IPS DF 19.7 (cell line): ENCODE data around the gene CACNG4.
"Not testable (repeated sequence)": the region's sequence is repeated elsewhere in the genome, so short reads cannot be mapped to it uniquely, and the experiment has no call there.

Source experiments
- DNase-seq: peaks from one replicate; pipeline ENCODE4 v3.0.0-alpha.2; 2013; ENCODE audit warnings: low read depth, low spot score

The CACNG4 gene

GRCh38 chr17:67018471-67019434, 54.2 kb downstream of the CACNG4 start:
- DNase-seq = no peak

GRCh38 chr17:67019809-67020208, 55.3 kb downstream of the CACNG4 start:
- DNase-seq = no peak

DNA sequence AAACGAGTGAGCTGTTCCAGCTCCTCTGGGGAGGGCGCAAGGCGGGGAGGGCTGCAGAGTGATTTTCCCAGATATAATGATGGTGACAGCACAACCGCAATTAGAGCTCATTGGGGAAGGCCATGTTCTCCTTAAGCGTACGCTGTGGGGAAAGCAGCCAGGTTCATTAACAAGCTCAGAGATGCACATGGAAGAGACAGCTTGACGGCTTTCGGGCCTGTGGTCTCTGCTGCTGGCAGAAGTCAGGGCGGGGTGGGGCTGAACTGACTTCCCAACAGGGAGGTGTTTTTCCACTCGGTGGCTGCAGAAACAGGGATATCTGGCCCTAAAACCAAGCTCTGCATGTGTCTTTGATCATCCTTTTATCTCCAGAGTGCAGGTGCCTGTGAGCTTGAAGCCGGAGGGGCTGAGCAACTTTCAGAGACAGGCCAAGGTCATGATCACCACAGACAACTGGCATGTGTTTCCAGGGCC, 55.8 kb downstream of the CACNG4 start:
- DNase-seq = no peak

DNA sequence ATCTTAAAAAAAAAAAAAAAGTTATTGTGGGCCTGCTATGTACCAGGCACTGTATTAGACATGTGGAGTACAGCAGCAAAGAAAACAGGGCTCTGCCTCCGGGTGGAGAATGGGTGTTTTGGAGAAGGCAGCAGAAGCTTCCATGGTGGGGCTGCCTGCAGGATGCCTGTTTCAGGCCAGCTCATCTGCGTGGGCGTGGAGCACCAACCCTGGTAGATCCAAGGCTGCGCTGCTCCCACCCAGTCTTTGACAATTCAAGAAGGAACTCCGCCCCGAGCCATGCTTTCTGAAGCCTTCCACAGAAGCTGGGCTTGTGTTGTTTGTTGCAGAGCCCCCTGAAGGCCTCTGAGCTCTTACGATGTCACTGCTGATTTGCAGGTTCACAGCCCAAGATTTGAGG, 56.7 kb downstream of the CACNG4 start:
- DNase-seq = no peak

- no peak for DNase-seq
Observed at GRCh38 chr17:67021743-67022450, 57.4 kb downstream of the CACNG4 start.

GRCh38 chr17:67022451-67022810, 57.9 kb downstream of the CACNG4 start:
- no peak for DNase-seq

DNA sequence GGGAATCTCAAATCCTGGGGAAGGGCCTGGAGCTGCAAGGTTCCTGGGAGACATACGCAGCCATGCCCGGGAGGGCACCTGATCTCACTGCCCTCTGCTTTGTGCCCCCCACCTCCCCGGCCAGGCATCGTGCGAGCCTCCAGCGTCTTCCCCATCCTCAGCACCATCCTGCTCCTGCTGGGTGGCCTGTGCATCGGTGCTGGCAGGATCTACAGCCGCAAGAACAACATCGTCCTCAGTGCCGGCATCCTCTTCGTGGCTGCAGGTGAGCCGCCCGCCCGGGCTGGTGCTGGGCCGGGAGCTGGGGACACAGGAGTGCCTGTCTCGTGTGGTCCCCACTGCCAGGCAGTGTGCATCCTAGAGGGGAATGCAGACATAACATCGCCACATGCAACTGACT, 60.2 kb downstream of the CACNG4 start:
- DNase-seq = no peak

GRCh38 chr17:67025216-67025792, 60.8 kb downstream of the CACNG4 start:
- DNase-seq = no peak

- no peak for DNase-seq
Observed at GRCh38 chr17:67026341-67026740, 61.8 kb downstream of the CACNG4 start.

DNA sequence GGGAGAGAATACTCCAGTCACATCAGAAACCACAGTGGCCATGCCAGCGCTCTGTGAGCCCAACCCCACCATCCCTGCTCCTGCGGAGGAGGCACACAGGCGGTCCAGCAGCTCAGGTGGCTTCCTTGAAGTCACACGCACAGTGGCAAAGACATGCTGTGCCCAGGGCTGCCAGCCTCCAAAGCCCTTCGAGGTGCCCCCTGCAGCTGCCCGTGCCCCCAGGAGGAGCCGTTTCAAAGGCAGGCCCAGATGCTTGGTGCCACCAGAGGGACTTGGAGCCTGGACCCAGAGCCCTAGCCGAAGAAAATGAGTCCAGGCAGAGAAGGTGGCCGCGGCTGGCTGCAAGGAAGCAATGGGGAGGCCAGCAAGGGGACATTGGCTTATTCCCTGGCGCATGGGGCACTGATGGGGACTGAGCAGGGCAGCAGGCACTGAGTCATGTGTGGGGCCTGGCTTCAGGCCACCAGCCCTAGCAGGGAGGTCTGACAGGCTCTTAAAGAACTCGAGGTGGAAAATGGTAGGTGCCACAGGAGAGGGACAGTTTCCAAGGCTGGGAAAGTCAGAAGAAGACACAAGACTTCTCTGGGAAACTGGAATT, 62.6 kb downstream of the CACNG4 start:
- DNase-seq = no peak

GRCh38 chr17:67030641-67031040, 66.1 kb downstream of the CACNG4 start:
- no peak for DNase-seq

- DNase-seq = no peak
Observed at GRCh38 chr17:67032382-67032781, 67.9 kb downstream of the CACNG4 start.

DNA sequence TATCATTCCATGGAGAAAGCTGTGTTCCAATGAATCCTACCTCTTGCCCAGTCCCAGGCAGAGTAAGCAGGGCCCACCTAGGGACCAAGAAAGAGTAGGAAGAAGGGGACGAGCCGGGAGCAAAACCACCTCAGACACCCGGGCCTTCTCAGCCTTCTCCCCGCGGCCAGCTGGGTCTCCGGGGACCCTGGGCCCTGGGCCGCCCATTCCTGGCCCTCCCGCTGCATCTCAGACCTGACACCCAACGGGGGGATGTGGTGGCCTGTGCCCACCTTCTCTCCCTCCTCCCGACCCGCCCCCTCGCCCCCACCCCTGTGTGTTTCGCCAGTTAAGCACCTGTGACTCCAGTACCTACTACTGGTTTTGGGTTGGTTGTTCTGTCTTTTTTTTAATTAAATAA, 68.5 kb downstream of the CACNG4 start:
- no peak for DNase-seq

DNA sequence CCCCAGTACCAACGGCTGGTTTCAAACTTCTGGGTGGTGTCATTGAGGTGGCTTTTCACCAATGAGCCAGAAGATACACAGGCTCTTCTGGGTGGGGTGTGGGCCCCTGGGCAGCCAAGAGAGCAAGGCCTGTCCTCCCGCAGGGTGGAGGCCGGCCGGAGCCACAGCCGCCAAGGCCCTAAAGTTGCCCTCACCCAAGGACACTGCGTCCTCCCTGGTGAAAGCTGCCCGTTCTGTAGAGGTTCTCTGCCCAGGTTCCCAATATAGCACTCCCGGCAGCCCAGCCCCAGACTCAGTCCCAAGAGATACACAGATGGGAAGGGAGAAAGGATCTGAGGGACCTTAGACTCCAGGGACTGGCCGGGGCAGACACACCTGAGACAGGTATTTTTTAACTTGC, 69.1 kb downstream of the CACNG4 start:
- DNase-seq = no peak

- no peak for DNase-seq
Observed at GRCh38 chr17:67035131-67036083, 70.9 kb downstream of the CACNG4 start.

- no peak for DNase-seq
Observed at GRCh38 chr17:67038861-67039365, 74.4 kb downstream of the CACNG4 start.

- DNase-seq = no peak
Observed at GRCh38 chr17:67040652-67041051, 76.1 kb downstream of the CACNG4 start.

DNA sequence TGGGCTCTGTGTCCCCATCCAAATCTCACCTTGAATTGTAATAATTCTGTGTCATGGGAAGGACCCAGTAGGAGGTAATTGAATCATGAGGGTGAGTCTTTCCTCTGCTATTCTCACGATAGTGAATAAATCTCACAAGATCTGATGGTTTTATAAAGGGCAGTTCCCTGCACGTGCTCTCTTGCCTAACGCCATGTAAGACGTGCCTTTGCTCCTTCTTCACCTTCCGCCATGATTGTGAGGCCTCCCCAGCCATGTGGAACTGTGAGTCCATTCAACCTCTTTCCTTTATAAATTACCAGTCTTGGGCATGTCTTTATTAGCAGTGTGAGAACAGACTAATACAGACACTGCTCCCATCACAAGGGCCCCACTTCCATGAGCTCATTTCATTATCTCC, 76.6 kb downstream of the CACNG4 start:
- not testable (repeated sequence) for DNase-seq

GRCh38 chr17:67041531-67041930, 77.0 kb downstream of the CACNG4 start:
- DNase-seq = no peak
